HepG2 (cell line): ENCODE measurements around the gene RDH12. TPM values are rescaled to one million over a fixed set of nuclear protein-coding genes. Genes with fewer than 3 reads are reported as not detected.

Experiments
- ARNTL ChIP-seq: sonication (generic); formaldehyde crosslinking; IDR thresholded peaks from 2 replicates; pipeline ENCODE4 v1.4.0; 2020; ENCODE audit warnings: mild to moderate bottlenecking, missing genetic modification reagents
- CCDC6 ChIP-seq: sonication (generic); formaldehyde crosslinking; IDR thresholded peaks from 2 replicates; pipeline ENCODE4 v1.8.1; 2022; ENCODE audit warnings: mild to moderate bottlenecking, missing genetic modification reagents, moderate library complexity
- MED8 ChIP-seq: sonication (generic); formaldehyde crosslinking; IDR thresholded peaks from 2 replicates; pipeline ENCODE4 v1.8.1; 2023; ENCODE audit warnings: mild to moderate bottlenecking, missing genetic modification reagents; ENCODE audit not compliant: insufficient replicate concordance
- NFE2 ChIP-seq: sonication (generic); formaldehyde crosslinking; IDR thresholded peaks from 2 replicates; pipeline ENCODE4 v1.4.0; 2020; ENCODE audit warnings: missing genetic modification reagents
- PAF1 ChIP-seq: IDR thresholded peaks from 2 replicates; pipeline ENCODE4 v1.6.1; 2016; ENCODE audit warnings: missing genetic modification reagents, missing compliant biosample characterization
- SAFB2 ChIP-seq: sonication (generic); formaldehyde crosslinking; IDR thresholded peaks from 2 replicates; pipeline ENCODE4 v1.5.1; 2020; ENCODE audit warnings: missing genetic modification reagents, low read depth, mild to moderate bottlenecking, borderline replicate concordance
- SALL2 ChIP-seq: sonication (generic); formaldehyde crosslinking; IDR thresholded peaks from 2 replicates; pipeline ENCODE4 v1.8.1; 2023; ENCODE audit warnings: mild to moderate bottlenecking, missing genetic modification reagents, inconsistent platforms
- TARDBP ChIP-seq: sonication (generic); formaldehyde crosslinking; IDR thresholded peaks from 2 replicates; pipeline ENCODE4 v1.8.0; 2022; ENCODE audit warnings: mild to moderate bottlenecking, missing genetic modification reagents
- TCF12 ChIP-seq, 2 experiments: fragments of 450-650 bp in 1 of 2; sonication (generic) in 1 of 2; formaldehyde crosslinking in 1 of 2; IDR thresholded peaks; 2 replicates each; pipeline versions ENCODE4 v1.6.1 to v1.8.0; 2017 to 2022; ENCODE audit warnings: antibody characterized with exemption in 1 of 2, mild to moderate bottlenecking in 1 of 2, missing genetic modification reagents in 1 of 2, moderate library complexity in 1 of 2
- TCF7L2 ChIP-seq: IDR thresholded peaks from 2 replicates; pipeline ENCODE4 v1.6.1; 2011; ENCODE audit warnings: mild to moderate bottlenecking, low read depth, low read length, moderate library complexity
- THRA ChIP-seq: sonication (generic); formaldehyde crosslinking; IDR thresholded peaks from 2 replicates; pipeline ENCODE4 v1.4.0; 2020; ENCODE audit warnings: missing genetic modification reagents, borderline replicate concordance
- ZMYM2 ChIP-seq: sonication (generic); formaldehyde crosslinking; IDR thresholded peaks from 2 replicates; pipeline ENCODE4 v1.8.0; 2022; ENCODE audit warnings: mild to moderate bottlenecking, missing genetic modification reagents
- ZNF264 ChIP-seq: sonication (generic); formaldehyde crosslinking; IDR thresholded peaks from 2 replicates; pipeline ENCODE4 v1.4.0; 2020; ENCODE audit warnings: missing genetic modification reagents
- ZNF343 ChIP-seq: sonication (generic); formaldehyde crosslinking; IDR thresholded peaks from 2 replicates; pipeline ENCODE4 v1.4.0; 2020; ENCODE audit warnings: mild to moderate bottlenecking, missing genetic modification reagents
- ZNF598 ChIP-seq: sonication (generic); formaldehyde crosslinking; IDR thresholded peaks from 2 replicates; pipeline ENCODE4 v1.5.1; 2020; ENCODE audit warnings: mild to moderate bottlenecking, missing genetic modification reagents, borderline replicate concordance
- ZNF614 ChIP-seq: IDR thresholded peaks from 2 replicates; pipeline ENCODE4 v1.6.1; 2018; ENCODE audit warnings: missing biosample characterization, missing genetic modification reagents, inconsistent platforms, borderline replicate concordance
- ZNF713 ChIP-seq: sonication (generic); formaldehyde crosslinking; IDR thresholded peaks from 2 replicates; pipeline ENCODE4 v1.4.0; 2020; ENCODE audit warnings: mild to moderate bottlenecking, missing genetic modification reagents
- ZNF781 ChIP-seq: sonication (generic); formaldehyde crosslinking; IDR thresholded peaks from 2 replicates; pipeline ENCODE4 v1.5.1; 2020; ENCODE audit warnings: borderline replicate concordance, mild to moderate bottlenecking, missing genetic modification reagents; ENCODE audit errors: not compliant biosample characterization
- ZNF839 ChIP-seq: sonication (generic); formaldehyde crosslinking; IDR thresholded peaks from 2 replicates; pipeline ENCODE4 v1.4.0; 2020; ENCODE audit warnings: missing genetic modification reagents, mild to moderate bottlenecking, borderline replicate concordance
- polyA plus RNA-seq, 8 experiments: library from polyadenylated mRNA; depleted of rRNA in 3 of 8; stranded (reverse) in 7 of 8; unstranded in 1 of 8; fragments of >200 nt; fragmentation: Illumina TruSeq in 4 of 8; extraction: Trizol in 4 of 8; gene quantifications; 2 replicates each; pipeline versions ENCODE4 v1.2.1 to v1.2.3, GENCODE V29; 2011 to 2016; ENCODE audit warnings: low read depth in 4 of 8, missing spikeins in 1 of 8, mixed read lengths in 1 of 8; ENCODE audit not compliant: insufficient read depth in 1 of 8
- total RNA-seq, 5 experiments: library from RNA; depleted of rRNA; stranded (reverse); fragments of >200 nt; fragmentation: Illumina TruSeq; extraction: Trizol; gene quantifications; 2 replicates each; pipeline ENCODE4 v1.2.3, GENCODE V29; 2016; ENCODE audit warnings: low read depth in 1 of 5
- TF ChIP-seq, protein P1 (sequence below): sonication (generic); formaldehyde crosslinking; IDR thresholded peaks from 2 replicates; pipeline ENCODE4 v1.4.0; 2020; ENCODE audit warnings: mild to moderate bottlenecking, missing genetic modification reagents
- TF ChIP-seq, protein P2 (sequence below): IDR thresholded peaks from 2 replicates; pipeline ENCODE4 v1.6.1; 2016; ENCODE audit warnings: missing genetic modification reagents, missing compliant biosample characterization
- TF ChIP-seq, protein P3 (sequence below): sonication (generic); formaldehyde crosslinking; IDR thresholded peaks from 2 replicates; pipeline ENCODE4 v1.5.0; 2020; ENCODE audit warnings: missing genetic modification reagents
- TF ChIP-seq, protein P4 (sequence below): sonication (generic); formaldehyde crosslinking; IDR thresholded peaks from 2 replicates; pipeline ENCODE4 v1.4.0; 2020; ENCODE audit warnings: missing genetic modification reagents

The RDH12 gene
- total and polyA plus RNA-seq, 2 of the 13 experiments (the other 11 are each of a cell fraction or from before 2014, with no cell fraction given): 1.6 to 2.1 TPM

GRCh38 chr14:67695394-67695949, 6.2 kb upstream of the RDH12 start, which contains the start of gene RDH11 (continued):
- TF ChIP-seq TCF12 (IDR thresholded peaks at IDR 0.05): no peak
- no peak for TF ChIP-seq TCF12 (CRISPR knock-in tag; IDR thresholded peaks at IDR 0.05)
- TF ChIP-seq THRA: no peak
- no peak for TF ChIP-seq SAFB2 (CRISPR knock-in tag)
- TF ChIP-seq MED8 (CRISPR knock-in tag): peak; percentile 60
- no peak for TF ChIP-seq ZNF839 (CRISPR knock-in tag)
- no peak for TF ChIP-seq ZNF713
- TF ChIP-seq, protein P1, sequence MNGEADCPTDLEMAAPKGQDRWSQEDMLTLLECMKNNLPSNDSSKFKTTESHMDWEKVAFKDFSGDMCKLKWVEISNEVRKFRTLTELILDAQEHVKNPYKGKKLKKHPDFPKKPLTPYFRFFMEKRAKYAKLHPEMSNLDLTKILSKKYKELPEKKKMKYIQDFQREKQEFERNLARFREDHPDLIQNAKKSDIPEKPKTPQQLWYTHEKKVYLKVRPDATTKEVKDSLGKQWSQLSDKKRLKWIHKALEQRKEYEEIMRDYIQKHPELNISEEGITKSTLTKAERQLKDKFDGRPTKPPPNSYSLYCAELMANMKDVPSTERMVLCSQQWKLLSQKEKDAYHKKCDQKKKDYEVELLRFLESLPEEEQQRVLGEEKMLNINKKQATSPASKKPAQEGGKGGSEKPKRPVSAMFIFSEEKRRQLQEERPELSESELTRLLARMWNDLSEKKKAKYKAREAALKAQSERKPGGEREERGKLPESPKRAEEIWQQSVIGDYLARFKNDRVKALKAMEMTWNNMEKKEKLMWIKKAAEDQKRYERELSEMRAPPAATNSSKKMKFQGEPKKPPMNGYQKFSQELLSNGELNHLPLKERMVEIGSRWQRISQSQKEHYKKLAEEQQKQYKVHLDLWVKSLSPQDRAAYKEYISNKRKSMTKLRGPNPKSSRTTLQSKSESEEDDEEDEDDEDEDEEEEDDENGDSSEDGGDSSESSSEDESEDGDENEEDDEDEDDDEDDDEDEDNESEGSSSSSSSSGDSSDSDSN (CRISPR knock-in tag): no peak; the same call in 1 of the 2 replicates
- TF ChIP-seq CCDC6: peak; percentile 43; the same call in 1 of the 2 replicates
- TF ChIP-seq ARNTL: no peak
- peak; percentile 42; the same call in 1 of the 2 replicates for TF ChIP-seq ZNF614
- no peak for TF ChIP-seq ZNF598 (CRISPR knock-in tag)
- TF ChIP-seq ZNF264 (CRISPR knock-in tag): no peak
- TF ChIP-seq, protein P2, sequence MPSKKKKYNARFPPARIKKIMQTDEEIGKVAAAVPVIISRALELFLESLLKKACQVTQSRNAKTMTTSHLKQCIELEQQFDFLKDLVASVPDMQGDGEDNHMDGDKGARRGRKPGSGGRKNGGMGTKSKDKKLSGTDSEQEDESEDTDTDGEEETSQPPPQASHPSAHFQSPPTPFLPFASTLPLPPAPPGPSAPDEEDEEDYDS (CRISPR knock-in tag): peak; percentile 77; the same call in 1 of the 2 replicates
- no peak for TF ChIP-seq ZNF781
- TF ChIP-seq, protein P3, sequence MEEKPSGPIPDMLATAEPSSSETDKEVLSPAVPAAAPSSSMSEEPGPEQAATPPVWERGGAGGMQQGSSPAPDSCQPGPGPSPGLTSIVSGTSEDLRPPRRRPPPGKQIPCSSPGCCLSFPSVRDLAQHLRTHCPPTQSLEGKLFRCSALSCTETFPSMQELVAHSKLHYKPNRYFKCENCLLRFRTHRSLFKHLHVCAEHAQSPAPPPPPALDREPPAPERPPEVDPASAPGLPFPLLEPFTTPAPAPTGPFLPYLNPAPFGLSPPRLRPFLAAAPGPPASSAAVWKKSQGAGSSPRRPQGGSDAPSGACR (CRISPR knock-in tag): peak; percentile 51; the same call in 1 of the 2 replicates
- no peak for TF ChIP-seq TCF7L2
- TF ChIP-seq, protein P4, sequence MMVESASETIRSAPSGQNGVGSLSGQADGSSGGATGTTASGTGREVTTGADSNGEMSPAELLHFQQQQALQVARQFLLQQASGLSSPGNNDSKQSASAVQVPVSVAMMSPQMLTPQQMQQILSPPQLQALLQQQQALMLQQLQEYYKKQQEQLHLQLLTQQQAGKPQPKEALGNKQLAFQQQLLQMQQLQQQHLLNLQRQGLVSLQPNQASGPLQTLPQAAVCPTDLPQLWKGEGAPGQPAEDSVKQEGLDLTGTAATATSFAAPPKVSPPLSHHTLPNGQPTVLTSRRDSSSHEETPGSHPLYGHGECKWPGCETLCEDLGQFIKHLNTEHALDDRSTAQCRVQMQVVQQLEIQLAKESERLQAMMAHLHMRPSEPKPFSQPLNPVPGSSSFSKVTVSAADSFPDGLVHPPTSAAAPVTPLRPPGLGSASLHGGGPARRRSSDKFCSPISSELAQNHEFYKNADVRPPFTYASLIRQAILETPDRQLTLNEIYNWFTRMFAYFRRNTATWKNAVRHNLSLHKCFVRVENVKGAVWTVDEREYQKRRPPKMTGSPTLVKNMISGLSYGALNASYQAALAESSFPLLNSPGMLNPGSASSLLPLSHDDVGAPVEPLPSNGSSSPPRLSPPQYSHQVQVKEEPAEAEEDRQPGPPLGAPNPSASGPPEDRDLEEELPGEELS (CRISPR knock-in tag): no peak
- no peak for TF ChIP-seq TARDBP (CRISPR knock-in tag)
- TF ChIP-seq ZMYM2 (CRISPR knock-in tag): no peak
- TF ChIP-seq ZNF343 (CRISPR knock-in tag): 0 out of 2 replicates have a peak, but pooled peaks have one; percentile 40
- TF ChIP-seq SALL2 (CRISPR knock-in tag): no peak
- no peak for TF ChIP-seq PAF1 (CRISPR knock-in tag)
- TF ChIP-seq NFE2 (CRISPR knock-in tag): no peak
